HG03060 (cell line): Measurements from ENCODE around the gene CEP68.

ENCODE experiments used
- ATAC-seq: cut with Tn5 transposase; IDR thresholded peaks from one replicate; pipeline ENCODE4 v1.9.1; 2021; ENCODE audit warnings: low read depth, moderate number of reproducible peaks; ENCODE audit not compliant: unreplicated experiment

CEP68 gene

DNA sequence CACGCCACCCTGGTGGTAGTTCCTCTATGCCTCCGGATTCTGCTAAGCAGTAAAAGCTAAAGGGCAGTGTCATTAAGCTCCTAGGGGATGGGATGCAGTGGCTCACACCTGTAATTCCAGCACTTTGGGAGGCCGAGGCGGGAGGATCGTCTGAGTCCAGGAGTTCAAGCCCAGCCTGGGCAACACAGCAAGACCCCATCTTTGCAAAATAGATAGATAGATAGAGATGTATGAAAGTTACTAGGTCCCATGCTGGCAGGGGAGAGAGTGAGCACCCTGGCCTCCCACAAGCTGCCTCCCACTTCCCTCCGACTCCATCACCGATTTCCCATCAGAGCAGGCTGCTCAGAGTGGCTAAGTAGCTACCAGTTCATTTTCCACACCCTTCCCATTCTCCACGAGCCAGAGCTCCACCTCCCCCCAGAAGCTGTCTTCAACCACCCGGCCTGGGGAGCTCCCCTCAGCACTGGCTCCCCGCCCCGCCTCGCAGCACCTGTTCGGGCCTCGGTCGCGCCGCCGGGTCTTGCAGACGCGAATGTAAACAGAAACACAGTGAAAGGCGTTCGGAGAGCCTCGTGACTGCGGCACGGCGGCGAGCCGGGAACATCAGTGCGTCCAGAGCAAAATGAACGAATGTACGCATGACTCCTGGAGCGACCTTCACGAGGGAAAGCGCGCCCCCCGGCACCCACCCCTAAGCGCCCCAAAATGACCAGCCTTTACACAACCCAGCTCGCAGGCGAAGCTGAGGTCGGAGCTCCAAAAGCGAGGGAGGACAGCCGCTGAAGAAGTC lies 598 bp upstream of the CEP68 start:
- ATAC-seq, result peak; percentile 9

DNA sequence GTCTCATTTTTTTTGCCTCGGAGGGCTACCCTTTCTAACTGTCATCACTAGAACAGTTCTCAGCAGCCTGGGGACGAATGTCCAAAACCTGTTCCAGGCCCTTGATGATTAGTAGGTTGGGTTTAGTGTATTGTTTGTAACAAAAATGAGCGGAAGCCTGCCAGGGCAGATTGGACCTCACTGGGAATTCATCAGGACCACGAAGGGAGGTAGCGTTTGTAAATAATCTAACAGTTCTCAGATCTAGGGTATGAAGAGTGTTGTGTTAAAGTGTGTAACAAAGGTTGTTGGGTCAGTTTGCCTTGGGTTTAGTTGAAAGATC lies 799 bp downstream of the CEP68 start:
- ATAC-seq, result no peak

DNA sequence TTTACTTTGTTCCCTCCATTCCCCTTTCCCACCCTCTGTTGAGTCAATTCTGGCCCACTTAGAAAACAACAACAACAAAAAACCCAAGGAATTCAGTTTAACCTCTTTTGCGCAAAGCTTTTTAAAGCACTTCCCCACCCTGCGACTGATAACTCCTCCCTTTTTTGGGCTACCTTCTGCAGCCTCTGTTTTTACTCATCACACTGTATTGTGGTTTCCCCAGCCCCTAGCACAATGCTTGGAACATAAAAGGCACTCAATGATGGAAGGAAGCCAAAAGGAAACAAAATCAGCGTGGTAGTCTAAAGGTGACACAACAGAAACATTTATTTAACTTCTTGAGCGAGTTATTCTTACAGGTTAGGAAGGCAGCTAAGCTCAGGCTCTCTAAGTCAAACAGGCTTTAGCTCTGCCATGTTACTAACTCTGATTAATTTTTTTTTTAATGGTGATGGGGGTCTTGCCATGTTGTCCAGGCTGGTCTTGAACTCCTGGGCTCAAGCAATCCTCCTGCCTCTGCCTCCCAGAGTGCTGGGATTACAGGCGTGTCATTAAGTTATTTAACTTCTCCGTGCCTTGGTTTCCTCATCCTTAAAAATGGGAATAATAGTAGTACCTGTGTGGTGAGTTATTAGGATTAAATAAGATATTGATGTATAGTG lies 1.3 kb downstream of the CEP68 start:
- no peak for ATAC-seq

DNA sequence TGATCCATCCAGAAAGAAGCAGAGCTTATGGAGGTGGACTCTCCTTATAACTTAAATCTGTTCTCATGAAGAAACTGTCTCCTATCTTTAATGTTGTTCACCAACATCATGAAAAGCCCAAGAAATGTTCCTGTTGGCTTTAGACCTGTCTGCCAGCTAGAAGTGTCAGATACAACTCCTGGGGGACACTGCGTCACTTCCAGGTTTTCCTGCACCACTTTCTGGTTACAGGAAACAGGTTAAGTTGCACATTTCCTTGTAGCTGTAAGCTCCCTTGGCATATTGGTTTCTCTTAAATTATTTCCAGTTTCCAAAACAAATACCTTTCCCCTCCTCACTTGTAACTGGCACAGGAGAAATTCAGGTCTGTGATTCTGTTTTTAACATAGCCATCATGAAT lies 2.9 kb downstream of the CEP68 start:
- no peak for ATAC-seq

DNA sequence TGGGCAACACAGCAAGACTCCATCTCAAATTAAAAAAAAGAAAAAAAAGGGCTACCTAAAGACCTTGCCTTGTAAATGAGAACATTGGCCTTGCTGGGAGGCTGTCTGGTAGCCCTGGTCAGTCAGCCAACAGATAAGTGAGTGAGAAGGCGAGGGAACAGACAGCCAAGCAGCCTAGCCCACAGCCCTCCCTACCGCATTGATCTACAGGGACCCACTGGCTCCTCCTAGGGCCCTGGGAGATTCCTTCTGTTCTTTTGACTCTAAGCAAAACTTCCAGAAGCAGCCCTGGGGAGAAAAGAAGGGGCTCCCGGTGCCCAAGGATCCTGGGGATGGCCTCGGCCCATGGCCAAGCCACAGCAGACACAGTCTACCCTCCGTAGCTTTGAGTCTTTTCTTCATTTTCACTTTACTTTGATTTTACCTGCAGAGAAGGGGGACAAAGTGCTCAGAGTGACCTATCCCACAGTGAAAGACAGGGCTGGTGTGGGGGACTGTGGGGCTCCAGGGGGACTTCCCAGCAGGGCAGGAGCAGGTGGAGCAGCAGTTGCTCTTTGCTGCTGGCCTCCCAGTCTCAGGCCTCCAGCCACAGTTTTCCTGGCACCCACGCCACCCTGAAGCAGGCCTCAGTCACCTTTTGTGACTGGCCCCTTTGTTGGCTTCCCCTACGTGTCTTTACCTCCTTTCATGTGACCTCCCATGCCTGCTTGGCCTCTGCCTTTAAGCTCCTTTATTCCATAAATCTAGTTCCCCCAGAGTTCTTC lies 5.1 kb downstream of the CEP68 start:
- no peak for ATAC-seq

DNA sequence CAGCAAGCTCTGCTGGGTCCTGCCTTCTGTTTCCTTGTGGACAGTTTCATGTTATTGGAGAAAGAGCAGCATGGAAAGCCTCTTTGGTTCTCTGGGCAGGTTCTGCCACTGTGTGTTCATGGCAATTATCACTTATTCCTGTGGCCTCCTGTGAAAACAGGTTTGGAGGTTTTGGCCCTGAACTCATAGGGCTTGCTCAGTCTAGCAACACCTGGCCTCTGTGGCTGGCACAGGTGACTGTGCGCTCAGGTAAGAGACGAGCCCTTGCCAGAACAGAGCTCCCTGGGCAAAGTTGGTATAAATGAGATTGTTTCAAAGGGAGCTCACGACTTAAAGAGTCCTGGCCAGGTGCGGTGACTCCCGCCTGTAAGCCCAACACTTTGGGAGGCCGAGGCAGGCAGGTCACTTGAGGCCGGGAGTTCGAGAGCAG lies 5.7 kb downstream of the CEP68 start:
- no peak for ATAC-seq

DNA sequence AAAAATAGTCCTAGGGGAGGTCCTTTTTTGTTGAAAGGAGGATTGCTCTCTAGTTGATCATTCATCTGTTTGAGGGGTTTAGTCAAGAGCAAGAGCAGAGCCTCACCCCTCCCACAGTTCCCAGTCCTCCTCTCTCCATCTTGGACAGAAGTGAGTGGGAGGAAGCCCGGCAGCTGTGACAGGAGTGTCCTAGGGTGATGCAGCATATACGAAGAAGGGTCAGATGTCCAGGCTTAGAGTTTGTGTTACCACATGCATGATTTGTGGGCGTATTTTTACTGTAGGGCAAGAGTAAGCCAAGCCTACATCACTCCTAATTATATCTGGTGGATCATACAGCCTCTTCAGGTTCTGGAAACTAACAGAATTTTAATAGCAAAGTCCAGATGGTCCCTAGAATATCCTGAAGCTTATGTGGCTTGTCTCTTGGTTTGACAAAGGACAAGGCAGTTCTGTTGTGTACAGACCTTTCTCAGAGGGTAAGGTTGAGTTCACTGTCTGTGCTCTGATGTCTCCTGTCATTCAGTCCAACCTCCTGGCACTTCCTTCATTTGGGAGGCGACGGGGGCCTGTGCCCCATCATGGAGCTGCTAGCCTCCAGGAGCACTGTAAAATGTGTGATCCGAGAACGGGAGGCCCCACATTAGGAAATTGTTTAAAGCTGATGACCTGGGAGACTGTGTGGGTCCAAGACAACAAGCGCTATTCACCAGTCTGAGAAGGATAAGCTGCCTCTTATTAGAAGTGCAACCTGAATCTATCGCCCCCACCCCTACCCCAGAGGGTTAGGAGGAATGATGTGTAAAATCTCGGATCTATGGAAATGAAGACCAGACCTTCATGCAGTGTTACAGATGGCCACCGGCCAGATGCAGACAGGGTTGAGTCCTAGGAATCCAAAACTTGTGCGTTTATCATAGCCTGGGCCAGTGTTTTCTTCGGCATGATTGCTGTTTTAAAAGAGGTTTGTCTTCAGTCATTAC lies 6.9 kb downstream of the CEP68 start:
- no peak for ATAC-seq

DNA sequence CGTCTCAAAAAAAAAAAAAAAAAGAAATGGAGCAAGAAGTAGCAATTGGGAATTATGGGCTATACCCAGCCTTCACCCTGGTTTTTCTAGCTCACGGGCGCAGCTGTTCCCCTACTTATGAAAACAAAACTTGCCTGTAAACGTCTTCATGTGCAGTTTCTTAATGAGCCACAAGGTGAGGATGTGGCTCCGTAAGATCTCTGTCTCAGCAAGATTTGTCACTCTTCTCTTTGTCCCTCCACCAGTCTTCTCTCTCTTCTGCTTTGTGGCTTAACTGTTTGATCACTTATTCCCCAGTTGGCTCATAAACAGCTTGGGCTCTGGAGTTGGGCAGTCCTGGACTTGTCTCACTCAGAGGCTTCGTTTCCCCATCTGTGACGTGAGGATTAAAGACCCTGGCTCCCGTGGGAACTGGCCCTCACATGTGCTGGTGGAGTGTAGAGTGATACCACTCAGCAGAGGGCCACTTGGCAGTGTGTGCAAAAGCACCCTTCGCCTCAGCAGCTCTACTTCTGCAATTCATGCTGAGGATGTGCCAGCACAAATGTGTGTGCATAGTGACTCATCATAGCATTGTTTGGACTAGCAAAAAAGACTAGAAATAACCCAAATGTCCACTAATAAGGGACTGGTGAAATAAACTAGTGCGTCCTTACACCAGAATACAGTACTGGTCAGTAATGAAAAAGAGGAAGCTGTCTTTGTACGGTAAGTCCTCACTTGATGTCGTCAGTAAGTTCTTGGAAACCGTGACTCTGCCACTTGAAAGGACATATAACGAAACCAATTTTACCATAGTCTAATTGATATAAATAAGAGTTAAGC lies 8.7 kb downstream of the CEP68 start:
- ATAC-seq, result peak; percentile 70

DNA sequence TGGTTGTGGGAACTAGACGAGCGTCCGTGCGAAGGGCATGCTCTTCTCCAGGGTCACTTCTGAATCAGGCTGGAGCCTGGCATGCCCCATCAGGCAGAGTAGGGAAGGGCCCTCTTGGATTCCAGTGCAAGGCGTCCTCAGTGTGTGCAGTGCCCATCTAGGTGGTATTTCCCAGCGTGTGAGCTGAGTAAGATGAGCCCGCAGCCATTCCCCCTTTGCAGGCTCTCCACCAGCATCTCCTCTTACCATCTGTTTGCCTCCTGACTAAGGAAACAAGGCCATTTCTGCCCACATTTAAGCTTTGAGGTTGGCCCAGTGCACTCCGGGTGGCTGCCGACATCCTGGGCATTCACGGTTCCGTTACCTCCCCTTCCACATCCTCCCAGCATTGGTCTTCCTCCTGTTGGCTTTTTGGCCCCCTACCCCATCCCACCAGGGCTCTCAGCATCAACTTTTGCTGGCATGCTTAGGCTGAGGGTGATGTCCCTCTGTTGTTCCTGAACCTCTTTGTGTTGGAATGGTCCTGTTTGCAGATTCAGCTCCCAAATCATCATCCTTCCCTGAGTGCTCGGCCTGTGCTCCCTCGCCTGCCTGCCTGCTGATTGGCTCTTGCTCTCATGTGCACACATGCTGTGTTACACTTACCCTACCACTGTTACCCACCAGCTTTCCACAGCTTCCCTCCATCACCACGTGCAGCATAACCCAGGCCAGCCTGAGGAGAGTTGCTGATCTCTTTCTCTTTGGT lies 11.8 kb downstream of the CEP68 start:
- ATAC-seq, result no peak

DNA sequence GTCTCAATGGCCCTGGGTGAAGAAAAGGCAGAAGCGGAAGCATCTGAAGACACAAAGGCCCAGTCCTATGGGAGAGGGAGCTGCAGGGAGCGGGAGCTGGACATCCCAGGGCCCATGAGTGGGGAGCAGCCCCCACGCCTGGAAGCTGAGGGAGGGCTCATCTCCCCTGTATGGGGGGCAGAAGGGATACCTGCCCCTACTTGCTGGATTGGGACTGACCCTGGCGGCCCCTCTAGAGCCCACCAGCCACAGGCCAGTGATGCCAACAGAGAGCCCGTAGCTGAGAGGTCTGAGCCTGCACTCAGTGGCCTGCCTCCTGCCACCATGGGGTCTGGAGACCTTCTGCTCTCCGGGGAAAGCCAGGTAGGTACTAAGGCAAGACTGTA lies 13.2 kb downstream of the CEP68 start:
- ATAC-seq, result no peak

DNA sequence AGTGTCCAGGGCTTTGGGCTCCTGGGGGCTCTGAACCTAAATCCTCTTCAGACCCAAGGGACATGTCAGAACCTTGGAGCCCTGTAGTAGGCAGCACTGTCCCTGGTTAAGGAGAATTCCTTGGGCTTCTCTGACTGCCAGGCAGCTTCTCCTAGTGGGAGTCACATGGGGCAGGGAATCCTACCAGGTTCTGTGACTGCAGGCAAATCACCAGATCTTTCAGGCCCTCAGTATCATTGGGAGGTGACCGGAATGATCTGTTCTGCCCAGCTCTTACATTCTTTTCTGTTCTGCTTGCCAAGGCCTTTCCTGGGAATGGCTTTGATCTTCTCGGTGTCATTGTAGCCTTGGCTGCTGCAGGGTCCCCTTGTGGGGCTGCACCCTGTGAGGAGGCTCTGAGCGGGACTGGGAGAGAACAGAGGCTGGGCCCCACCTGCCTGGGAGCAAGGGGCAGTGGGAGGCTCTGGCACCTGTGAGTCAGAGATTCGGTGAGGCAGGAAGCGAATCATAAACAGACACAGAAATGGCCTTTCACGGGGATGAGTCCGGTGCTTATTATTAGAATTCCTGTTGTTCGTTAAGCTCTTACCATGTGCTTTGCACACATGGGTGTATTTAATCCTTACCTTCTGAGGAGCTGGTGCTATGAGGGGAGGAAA lies 14.1 kb downstream of the CEP68 start:
- ATAC-seq, result no peak

DNA sequence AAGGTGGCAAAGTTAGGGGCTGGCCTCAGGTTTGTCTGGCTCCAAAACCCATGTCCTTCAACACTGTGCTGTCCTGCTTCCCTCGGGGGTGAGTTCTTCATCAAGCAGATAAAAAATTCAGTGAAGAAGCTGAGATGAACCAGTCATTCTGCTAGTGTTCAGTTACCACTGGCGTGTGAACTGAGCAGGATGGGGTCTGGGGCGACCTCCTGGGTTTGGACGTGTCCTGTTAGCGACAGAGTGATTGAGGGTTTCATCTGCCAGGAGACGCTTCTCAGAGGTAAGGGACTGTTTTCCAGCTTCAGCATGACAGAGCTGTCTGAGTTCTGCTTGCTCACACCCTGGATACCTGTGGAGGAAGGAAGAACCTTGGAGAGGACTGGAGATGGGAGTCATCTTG lies 14.6 kb downstream of the CEP68 start:
- no peak for ATAC-seq

DNA sequence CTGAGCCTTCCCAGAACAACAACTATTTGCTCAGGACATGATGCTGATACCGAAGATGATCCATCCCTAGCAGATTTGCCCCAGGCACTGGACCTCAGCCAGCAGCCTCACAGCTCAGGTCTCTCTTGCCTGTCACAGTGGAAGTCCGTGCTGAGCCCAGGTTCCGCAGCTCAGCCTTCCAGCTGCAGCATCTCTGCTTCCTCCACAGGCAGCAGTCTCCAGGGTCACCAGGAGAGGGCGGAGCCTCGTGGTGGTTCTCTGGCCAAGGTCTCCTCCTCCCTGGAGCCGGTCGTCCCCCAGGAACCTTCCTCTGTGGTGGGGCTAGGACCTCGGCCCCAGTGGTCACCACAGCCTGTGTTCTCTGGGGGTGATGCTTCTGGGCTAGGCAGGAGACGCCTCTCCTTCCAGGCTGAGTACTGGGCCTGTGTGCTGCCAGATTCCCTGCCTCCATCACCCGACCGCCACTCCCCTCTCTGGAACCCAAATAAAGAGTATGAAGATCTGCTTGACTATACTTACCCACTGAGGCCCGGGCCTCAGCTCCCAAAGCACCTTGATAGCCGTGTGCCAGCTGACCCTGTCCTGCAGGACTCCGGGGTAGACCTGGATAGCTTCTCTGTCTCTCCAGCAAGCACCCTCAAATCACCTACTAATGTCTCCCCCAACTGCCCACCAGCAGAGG lies 15.4 kb downstream of the CEP68 start:
- ATAC-seq, result no peak

DNA sequence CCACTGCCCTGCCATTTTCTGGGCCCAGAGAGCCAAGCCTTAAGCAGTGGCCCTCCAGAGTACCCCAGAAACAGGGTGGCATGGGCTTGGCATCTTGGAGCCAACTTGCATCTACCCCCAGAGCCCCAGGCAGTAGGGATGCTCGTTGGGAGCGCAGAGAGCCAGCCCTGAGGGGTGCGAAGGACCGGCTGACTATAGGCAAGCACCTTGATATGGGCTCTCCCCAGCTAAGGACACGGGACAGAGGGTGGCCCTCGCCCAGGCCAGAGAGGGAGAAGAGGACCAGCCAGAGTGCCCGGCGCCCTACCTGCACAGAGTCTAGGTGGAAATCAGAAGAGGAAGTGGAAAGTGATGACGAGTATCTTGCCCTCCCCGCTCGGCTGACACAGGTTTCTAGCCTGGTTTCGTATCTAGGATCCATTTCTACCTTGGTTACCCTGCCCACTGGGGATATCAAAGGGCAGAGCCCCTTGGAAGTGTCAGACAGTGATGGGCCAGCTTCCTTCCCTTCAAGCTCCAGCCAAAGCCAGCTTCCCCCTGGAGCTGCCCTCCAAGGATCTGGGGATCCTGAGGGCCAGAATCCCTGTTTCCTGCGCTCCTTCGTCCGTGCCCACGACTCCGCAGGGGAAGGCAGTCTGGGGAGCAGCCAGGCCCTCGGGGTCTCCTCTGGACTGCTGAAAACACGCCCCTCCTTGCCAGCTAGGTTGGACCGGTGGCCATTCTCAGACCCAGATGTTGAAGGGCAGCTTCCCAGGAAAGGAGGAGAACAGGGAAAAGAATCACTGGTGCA lies 16.2 kb downstream of the CEP68 start:
- ATAC-seq, result no peak

DNA sequence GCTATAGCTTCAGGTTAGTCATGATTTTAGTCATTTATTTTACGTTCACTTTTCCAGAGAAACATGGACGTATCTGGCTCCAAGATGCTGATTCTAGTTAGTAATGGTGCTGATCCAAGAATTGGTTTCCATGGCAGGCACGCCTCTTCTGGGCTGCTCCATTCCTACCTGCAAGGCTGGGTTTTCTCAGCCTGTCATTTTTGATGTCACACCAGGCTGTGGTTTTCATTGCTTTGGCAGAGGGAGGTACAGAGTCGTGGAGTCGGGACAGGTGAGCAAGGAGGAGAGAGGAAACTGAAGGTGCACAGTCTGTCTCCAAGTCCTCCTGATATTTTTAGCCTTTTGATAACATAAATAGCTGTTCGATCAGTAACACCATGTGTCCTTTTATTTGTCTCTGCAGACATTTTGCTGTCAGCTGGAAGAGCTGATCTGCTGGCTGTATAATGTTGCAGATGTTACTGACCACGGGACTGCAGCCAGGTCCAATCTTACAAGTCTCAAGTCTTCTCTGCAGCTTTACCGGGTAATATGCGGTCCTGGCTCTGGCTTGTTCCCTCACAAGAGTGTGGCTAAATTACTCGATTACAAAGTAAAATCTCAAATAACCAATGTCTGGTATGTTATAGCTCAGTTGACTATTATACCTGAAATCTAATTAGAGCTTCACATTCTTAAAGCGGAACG lies 17.8 kb downstream of the CEP68 start:
- ATAC-seq, result no peak

DNA sequence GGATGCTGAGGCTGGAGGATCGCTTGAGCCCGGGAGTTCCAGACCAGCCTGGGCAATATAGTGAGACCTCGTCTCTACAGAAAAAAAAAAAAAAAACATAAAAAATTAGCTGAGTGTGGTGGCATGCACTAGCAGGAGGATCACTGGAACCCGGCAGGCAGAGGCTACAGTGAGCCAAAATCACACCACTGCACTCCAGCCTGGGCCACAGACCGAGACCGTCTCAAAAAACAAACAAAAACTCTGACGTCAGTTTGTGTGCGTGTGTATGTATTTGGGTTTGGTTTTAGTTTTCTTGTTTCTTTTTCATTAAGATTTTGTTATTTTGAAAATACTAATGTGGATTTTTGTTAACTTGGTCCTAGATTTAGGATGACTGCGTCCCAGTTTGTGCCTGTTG lies 19.0 kb downstream of the CEP68 start:
- no peak for ATAC-seq
